H1 (cell line): ENCODE data around the gene CEP85L. TPM values are rescaled to one million over a fixed set of nuclear protein-coding genes. Genes with fewer than 3 reads are reported as not detected.

Experiments
- CTCF ChIA-PET: fragments of 300-600 bp; sonication (Branson Sonifier 250); formaldehyde crosslinking; loops from one replicate; lab custom pipeline; 2021; ENCODE audit not compliant: partially characterized antibody; lab: Charles Lee
- POLR2A ChIA-PET: fragments of 300-600 bp; sonication (Branson Sonifier 250); formaldehyde crosslinking; loops from one replicate; lab custom pipeline; 2021; ENCODE audit warnings: inconsistent platforms; ENCODE audit not compliant: partially characterized antibody; lab: Charles Lee
- DNase-seq, 2 experiments: peaks; one replicate each; pipeline versions ENCODE4 v3.0.0 to v3.0.0-alpha.2; 2010 to 2022; ENCODE audit warnings: low spot score in 2 of 2, low read depth in 1 of 2, mixed read lengths in 1 of 2
- FAIRE-seq: peaks from 2 replicates; lab custom pipeline; 2011; peaks lifted over from hg19 to GRCh38; lab: Jason Lieb, UNC
- H2AFZ ChIP-seq: 2 replicates; pipeline ENCODE4 v1.8.1; 2012; ENCODE audit warnings: low read length, inconsistent platforms
- H2AK5ac ChIP-seq: 2 replicates; pipeline ENCODE4 v1.6.1; 2013; ENCODE audit warnings: low read depth, low read length
- H2BK120ac ChIP-seq: replicated peaks from 2 replicates; pipeline ENCODE3; 2013; ENCODE audit warnings: low read depth, low read length, inconsistent platforms
- H2BK12ac ChIP-seq: 2 replicates; pipeline ENCODE4 v1.6.1; 2013; ENCODE audit warnings: low read depth, low read length
- H2BK15ac ChIP-seq: 2 replicates; pipeline ENCODE4 v1.6.1; 2013; ENCODE audit warnings: low read length
- H2BK20ac ChIP-seq: 2 replicates; pipeline ENCODE4 v1.6.1; 2013; ENCODE audit warnings: low read length
- H2BK5ac ChIP-seq: 2 replicates; pipeline ENCODE4 v1.6.1; 2013; ENCODE audit warnings: low read depth, low read length
- H3K14ac ChIP-seq: 2 replicates; pipeline ENCODE4 v1.6.1; 2013; ENCODE audit warnings: inconsistent platforms; ENCODE audit not compliant: insufficient read length
- H3K18ac ChIP-seq: 2 replicates; pipeline ENCODE4 v1.6.1; 2013; ENCODE audit warnings: low read length; ENCODE audit errors: extremely low read depth
- H3K23ac ChIP-seq: 2 replicates; pipeline ENCODE4 v1.6.1; 2013; ENCODE audit warnings: inconsistent platforms; ENCODE audit not compliant: insufficient read length
- H3K23me2 ChIP-seq: 2 replicates; pipeline ENCODE4 v1.6.1; 2013; ENCODE audit warnings: low read depth, low read length
- H3K27ac ChIP-seq: 2 replicates; pipeline ENCODE4 v1.6.1; 2011; ENCODE audit warnings: low read depth, low read length, inconsistent platforms
- H3K27me3 ChIP-seq, 4 experiments: replicated peaks in 1 of 4; 1 replicate in 1 of 4; 2 replicates in 3 of 4; pipeline versions ENCODE4 v1.6.1 to v1.8.1; 2011 to 2013; ENCODE audit warnings: low read length in 3 of 4, mild to moderate bottlenecking in 3 of 4, inconsistent platforms in 2 of 4, mixed read lengths in 2 of 4, moderate library complexity in 1 of 4; ENCODE audit not compliant: control insufficient read depth in 3 of 4, insufficient read depth in 3 of 4; ENCODE audit errors: extremely low read depth in 1 of 4
- H3K36me3 ChIP-seq, 4 experiments: 2 replicates each; pipeline versions ENCODE4 v1.6.1 to v1.8.1; 2011 to 2013; ENCODE audit warnings: mild to moderate bottlenecking in 4 of 4, low read length in 3 of 4, moderate library complexity in 2 of 4, control low read depth in 1 of 4, inconsistent platforms in 1 of 4; ENCODE audit not compliant: insufficient read depth in 4 of 4, control insufficient read depth in 2 of 4
- H3K4ac ChIP-seq: replicated peaks from 2 replicates; pipeline ENCODE3; 2013; ENCODE audit warnings: low read length, low read depth, mixed read lengths, inconsistent platforms; ENCODE audit not compliant: insufficient read length
- H3K4me1 ChIP-seq, 4 experiments: replicated peaks in 1 of 4; 1 replicate in 1 of 4; 2 replicates in 3 of 4; pipeline versions ENCODE4 v1.6.1 to v1.8.1; 2011 to 2013; ENCODE audit warnings: low read length in 3 of 4, inconsistent platforms in 2 of 4, mixed read lengths in 1 of 4; ENCODE audit not compliant: insufficient read depth in 4 of 4, control insufficient read depth in 3 of 4
- H3K4me2 ChIP-seq, 2 experiments: 2 replicates each; pipeline versions ENCODE4 v1.6.1 to v1.8.1; 2011 to 2013; ENCODE audit warnings: low read depth in 2 of 2, low read length in 2 of 2, control low read depth in 1 of 2, inconsistent platforms in 1 of 2, mild to moderate bottlenecking in 1 of 2; ENCODE audit not compliant: insufficient read depth in 1 of 2
- H3K4me3 ChIP-seq, 4 experiments: fragments of 200-600, 300-600 bp in 1 of 4; sonication (generic), shearing (Covaris generic), sonication (Bioruptor Twin) in 1 of 4; 2 replicates each; pipeline versions ENCODE4 v1.5.1 to v1.8.1; 2011 to 2016; ENCODE audit warnings: low read length in 4 of 4, low read depth in 3 of 4, control low read depth in 2 of 4, inconsistent platforms in 2 of 4, mild to moderate bottlenecking in 2 of 4, mixed read lengths in 1 of 4, moderate library complexity in 1 of 4; ENCODE audit not compliant: insufficient read depth in 2 of 4; ENCODE audit errors: extremely low read depth in 1 of 4
- H3K56ac ChIP-seq: replicated peaks from 2 replicates; pipeline ENCODE3; 2013; ENCODE audit warnings: low read depth, mild to moderate bottlenecking, mixed read lengths, low read length, inconsistent platforms; ENCODE audit not compliant: insufficient read length
- H3K79me1 ChIP-seq: 2 replicates; pipeline ENCODE4 v1.6.1; 2013; ENCODE audit warnings: low read depth, low read length, control low read depth
- H3K79me2 ChIP-seq, 2 experiments: 2 replicates each; pipeline versions ENCODE4 v1.6.1 to v1.8.1; 2012 to 2013; ENCODE audit warnings: low read length in 2 of 2, mild to moderate bottlenecking in 2 of 2, inconsistent platforms in 1 of 2; ENCODE audit not compliant: insufficient read depth in 2 of 2, control insufficient read depth in 1 of 2
- H3K9ac ChIP-seq, 4 experiments: replicated peaks in 1 of 4; 1 replicate in 1 of 4; 2 replicates in 3 of 4; pipeline versions ENCODE4 v1.6.1 to v1.8.1; 2011 to 2013; ENCODE audit warnings: low read depth in 3 of 4, low read length in 3 of 4, control low read depth in 2 of 4, mild to moderate bottlenecking in 2 of 4, moderate library complexity in 2 of 4, inconsistent platforms in 1 of 4; ENCODE audit errors: extremely low read depth in 1 of 4
- H3K9me3 ChIP-seq, 2 experiments: 2 replicates each; pipeline versions ENCODE4 v1.6.1 to v1.8.1; 2012 to 2013; ENCODE audit warnings: mild to moderate bottlenecking in 2 of 2, moderate library complexity in 2 of 2, control low read depth in 1 of 2, inconsistent platforms in 1 of 2, low read depth in 1 of 2, low read length in 1 of 2, mixed read lengths in 1 of 2; ENCODE audit not compliant: insufficient read depth in 2 of 2
- H4K20me1 ChIP-seq, 2 experiments: replicated peaks in 1 of 2; 2 replicates each; pipeline versions ENCODE3 to v1.8.1; 2011 to 2013; ENCODE audit warnings: inconsistent platforms in 2 of 2, low read length in 2 of 2, mild to moderate bottlenecking in 1 of 2; ENCODE audit not compliant: insufficient read depth in 2 of 2, control insufficient read depth in 1 of 2
- H4K5ac ChIP-seq: 2 replicates; pipeline ENCODE4 v1.6.1; 2013; ENCODE audit warnings: low read length, low read depth, mixed read lengths, inconsistent platforms; ENCODE audit not compliant: insufficient read length
- H4K8ac ChIP-seq: 2 replicates; pipeline ENCODE4 v1.8.0; 2013; ENCODE audit warnings: mild to moderate bottlenecking, moderate library complexity, low read length, inconsistent platforms; ENCODE audit not compliant: insufficient read depth; ENCODE audit errors: extremely low read depth
- H4K91ac ChIP-seq: replicated peaks from 2 replicates; pipeline ENCODE3; 2013; ENCODE audit warnings: low read length, mixed read lengths, inconsistent platforms; ENCODE audit not compliant: insufficient read length
- BACH1 ChIP-seq: IDR thresholded peaks from 2 replicates; pipeline ENCODE4 v1.6.1; 2012; ENCODE audit warnings: low read length, improper control_type of control experiment
- CBX5 ChIP-seq: fragments of 300-800, 300-1000 bp; sonication (generic); IDR thresholded peaks from 2 replicates; pipeline ENCODE4 v1.7.1; 2016; ENCODE audit warnings: antibody characterized with exemption, low read length, low read depth
- GTF2F1 ChIP-seq: IDR thresholded peaks from 2 replicates; pipeline ENCODE4 v1.6.1; 2012; ENCODE audit warnings: low read depth, low read length, improper control_type of control experiment, borderline replicate concordance
- HDAC6 ChIP-seq: IDR thresholded peaks from one replicate; pipeline ENCODE4 v1.7.1; 2012; ENCODE audit warnings: low read depth, mild to moderate bottlenecking, inconsistent platforms, low read length, moderate library complexity
- NANOG ChIP-seq: IDR thresholded peaks from 2 replicates; pipeline ENCODE4 v1.6.1; 2011; ENCODE audit warnings: low read length, low read depth, mild to moderate bottlenecking, inconsistent platforms; ENCODE audit not compliant: insufficient read depth, poor library complexity, severe bottlenecking
- PHF8 ChIP-seq: fragments of 200-600 bp; sonication (generic); conservative IDR thresholded peaks from 2 replicates; pipeline ENCODE4 v1.7.1; 2012; ENCODE audit warnings: low read depth, mild to moderate bottlenecking, inconsistent platforms, low read length, moderate library complexity
- SIX5 ChIP-seq: IDR thresholded peaks from 2 replicates; pipeline ENCODE4 v1.6.1; 2011; ENCODE audit warnings: mild to moderate bottlenecking, low read depth, low read length
- SP1 ChIP-seq: IDR thresholded peaks from 2 replicates; pipeline ENCODE4 v1.6.1; 2011; ENCODE audit warnings: low read depth, low read length
- TCF12 ChIP-seq: IDR thresholded peaks from 2 replicates; pipeline ENCODE4 v1.6.1; 2011; ENCODE audit warnings: low read depth, mild to moderate bottlenecking, low read length
- TEAD4 ChIP-seq: IDR thresholded peaks from 2 replicates; pipeline ENCODE4 v1.6.1; 2012; ENCODE audit warnings: low read depth, low read length, inconsistent platforms, mixed read lengths
- YY1 ChIP-seq: IDR thresholded peaks from 2 replicates; pipeline ENCODE4 v1.6.1; 2011; ENCODE audit warnings: low read depth, mild to moderate bottlenecking, low read length
- WGBS, 2 experiments: shearing (Covaris generic) in 1 of 2; methylation state at CpG; one replicate each; pipeline versions ENCODE4 v1.1.6 to v1.1.7; 2013 to 2015; ENCODE audit warnings: low lambda C conversion rate in 2 of 2, mixed read lengths in 2 of 2, inconsistent platforms in 1 of 2, low coverage in 1 of 2, missing lambda C conversion rate in 1 of 2; ENCODE audit not compliant: insufficient replicate concordance in 2 of 2, insufficient coverage in 1 of 2, insufficient read length in 1 of 2; ENCODE audit errors: extremely low coverage in 1 of 2, missing lambda C conversion rate in 1 of 2; 5-methylcytosine and 5-hydroxymethylcytosine counted together
- polyA plus RNA-seq, 7 experiments: library from polyadenylated mRNA; depleted of rRNA in 3 of 7; stranded (reverse) in 5 of 7; unstranded in 2 of 7; fragments of >200 nt in 5 of 7; fragments of 200-250 nt in 2 of 7; gene quantifications; 1 replicate in 5 of 7; 2 replicates in 1 of 7; 4 replicates in 1 of 7; pipeline versions ENCODE4 v1.2.1 to v1.2.3, GENCODE V29; 2011 to 2013; ENCODE audit warnings: missing spikeins in 2 of 7, mixed read lengths in 2 of 7
- total RNA-seq: library from RNA; stranded (reverse); fragmentation: NEBNext Ultra II Directional; extraction: Animal tissue kit (Norgen Biotek cat#: 25700); gene quantifications from 2 replicates; pipeline ENCODE4 v1.2.1, GENCODE V29; 2021
- TF ChIP-seq, protein P1 (sequence below): IDR thresholded peaks from 2 replicates; pipeline ENCODE4 v1.6.1; 2012; ENCODE audit warnings: inconsistent platforms
- TF ChIP-seq, protein P2 (sequence below): IDR thresholded peaks from 2 replicates; pipeline ENCODE4 v1.6.1; 2011; ENCODE audit warnings: low read length, improper control_type of control experiment

The CEP85L gene
- total and polyA plus RNA-seq, 2 of the 8 experiments (the other 6 are each of a cell fraction or from before 2014, with no cell fraction given), result 3.2 to 27.6 TPM

DNA sequence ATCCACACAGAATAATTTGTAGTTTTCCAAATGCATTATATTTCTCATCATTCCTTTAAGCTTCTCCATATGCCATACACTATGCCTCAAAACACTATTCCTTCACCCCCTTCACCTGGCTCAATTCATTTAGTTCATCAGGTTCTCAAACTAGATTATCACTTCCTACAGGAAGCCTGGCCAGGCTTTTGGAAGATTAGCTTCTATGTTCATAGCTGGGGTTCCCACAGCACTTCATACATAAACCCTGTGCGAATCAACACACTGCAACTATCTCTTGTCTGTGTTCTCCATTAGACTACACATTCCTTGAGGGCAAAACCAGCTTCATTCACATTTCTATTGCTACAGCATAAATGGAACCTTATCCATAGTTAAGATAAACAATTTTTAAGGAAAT lies 143.8 kb downstream of the CEP85L start:
- Histone ChIP-seq H3K4me1 (peaks cover 0 to 4% (median 0%) of the 10 kb centered on the region in 4 experiments; a peak in 1 of 7 replicates), H3K79me2 (no peaks in the 10 kb centered on the region; a peak in 1 of 4 replicates), H3K27ac (no peak overlapping the region), H3K18ac (no peak overlapping the region), H2AFZ (no peak overlapping the region), H3K14ac (no peak overlapping the region), H3K56ac (no peak overlapping the region), H4K5ac (no peak overlapping the region), H3K9me3 (no peaks in the 10 kb centered on the region), H2BK5ac (no peak overlapping the region), H3K79me1 (peaks cover 2% of the 10 kb centered on the region), H2AK5ac (no peak overlapping the region), H3K4me2 (no peak overlapping the region), H4K91ac (no peak overlapping the region), H2BK20ac (no peak overlapping the region), H3K36me3 (no peaks in the 10 kb centered on the region), H2BK12ac (no peak overlapping the region), H4K20me1 (no peaks in the 10 kb centered on the region), H3K23ac (no peak overlapping the region), H4K8ac (no peak overlapping the region), H3K23me2 (no peaks in the 10 kb centered on the region), H2BK120ac (no peak overlapping the region), H3K9ac (no peak overlapping the region), H3K4ac (no peak overlapping the region), H2BK15ac (no peak overlapping the region), H3K27me3 (no peaks in the 10 kb centered on the region), H3K4me3 (no peak overlapping the region)
- POLR2A ChIA-PET, result no interaction called here
- DNase-seq (no peak), FAIRE-seq (no peak)
- no peak for TF ChIP-seq GTF2F1
- no peak for TF ChIP-seq PHF8
- TF ChIP-seq, protein P1, sequence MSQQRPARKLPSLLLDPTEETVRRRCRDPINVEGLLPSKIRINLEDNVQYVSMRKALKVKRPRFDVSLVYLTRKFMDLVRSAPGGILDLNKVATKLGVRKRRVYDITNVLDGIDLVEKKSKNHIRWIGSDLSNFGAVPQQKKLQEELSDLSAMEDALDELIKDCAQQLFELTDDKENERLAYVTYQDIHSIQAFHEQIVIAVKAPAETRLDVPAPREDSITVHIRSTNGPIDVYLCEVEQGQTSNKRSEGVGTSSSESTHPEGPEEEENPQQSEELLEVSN, result no peak
- TF ChIP-seq TEAD4, result no peak
- TF ChIP-seq BACH1, result no peak
- TF ChIP-seq SP1, result no peak
- TF ChIP-seq, protein P2, sequence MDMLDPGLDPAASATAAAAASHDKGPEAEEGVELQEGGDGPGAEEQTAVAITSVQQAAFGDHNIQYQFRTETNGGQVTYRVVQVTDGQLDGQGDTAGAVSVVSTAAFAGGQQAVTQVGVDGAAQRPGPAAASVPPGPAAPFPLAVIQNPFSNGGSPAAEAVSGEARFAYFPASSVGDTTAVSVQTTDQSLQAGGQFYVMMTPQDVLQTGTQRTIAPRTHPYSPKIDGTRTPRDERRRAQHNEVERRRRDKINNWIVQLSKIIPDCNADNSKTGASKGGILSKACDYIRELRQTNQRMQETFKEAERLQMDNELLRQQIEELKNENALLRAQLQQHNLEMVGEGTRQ, result no peak
- no peak for TF ChIP-seq YY1
- no peak for TF ChIP-seq HDAC6
- no peak for TF ChIP-seq SIX5
- TF ChIP-seq TCF12, result no peak
- no peak for TF ChIP-seq CBX5
- no peak for TF ChIP-seq NANOG
- WGBS, 2 experiments, result 94% methylated on average over 1 of the region's 1 CpG; no CpG with 5 or more reads in 1 of the 2 experiments
- CTCF ChIA-PET, result interaction anchor here (0.6 to 1.8 kb wide), 4 partner anchors 72 to 225 kb away, joined by 3 to 8 read pairs (median 4); no protein-coding TSS in a partner anchor
